K562 (cell line): Measurements from ENCODE around the gene CCDC106. TPM values are rescaled to one million over a fixed set of nuclear protein-coding genes. Genes with fewer than 3 reads are reported as not detected.

Experiments used
- BRF1 ChIP-seq: IDR thresholded peaks from 3 replicates; pipeline ENCODE4 v1.6.1; 2011; ENCODE audit warnings: borderline replicate concordance, mild to moderate bottlenecking; ENCODE audit not compliant: insufficient read length; ENCODE audit errors: extremely low read depth
- ERF ChIP-seq: fragments of 450-650 bp; formaldehyde crosslinking; IDR thresholded peaks from 2 replicates; pipeline ENCODE4 v1.4.0; 2020; ENCODE audit warnings: mild to moderate bottlenecking, mixed read lengths
- ESRRA ChIP-seq: fragments of 450-650 bp; IDR thresholded peaks from 2 replicates; pipeline ENCODE4 v1.6.1; 2014; ENCODE audit warnings: low read depth, mild to moderate bottlenecking, moderate library complexity, borderline replicate concordance
- FOXA1 ChIP-seq: fragments of 450-650 bp; IDR thresholded peaks from 2 replicates; pipeline ENCODE4 v1.6.1; 2016; ENCODE audit warnings: mild to moderate bottlenecking, borderline replicate concordance
- GTF2B ChIP-seq: IDR thresholded peaks from 2 replicates; pipeline ENCODE4 v1.6.1; 2011; ENCODE audit not compliant: insufficient read length; ENCODE audit errors: extremely low read depth
- HMGN3 ChIP-seq: IDR thresholded peaks from 2 replicates; pipeline ENCODE4 v1.6.1; 2011; ENCODE audit warnings: borderline replicate concordance, low read depth, mild to moderate bottlenecking, mixed read lengths, low read length; ENCODE audit not compliant: insufficient read length; ENCODE audit errors: extremely low read depth
- HOXB6 ChIP-seq: fragments of 250-450 bp; sonication (Bioruptor Pico); IDR thresholded peaks from 2 replicates; pipeline ENCODE4 v1.5.1; 2022; ENCODE audit warnings: mild to moderate bottlenecking, borderline replicate concordance
- KLF16 ChIP-seq: IDR thresholded peaks from 2 replicates; pipeline ENCODE4 v1.6.1; 2016; ENCODE audit warnings: antibody characterized with exemption
- MCM5 ChIP-seq: fragments of 450-650 bp; IDR thresholded peaks from 2 replicates; pipeline ENCODE4 v1.6.1; 2016; ENCODE audit warnings: low read depth
- MNT ChIP-seq, 2 experiments: fragments of 450-650 bp; conservative IDR thresholded peaks; 2 replicates each; pipeline ENCODE4 v1.6.1; 2017; ENCODE audit warnings: mild to moderate bottlenecking in 2 of 2, moderate library complexity in 2 of 2
- POLR3A ChIP-seq: IDR thresholded peaks from 2 replicates; pipeline ENCODE4 v1.6.1; 2011; ENCODE audit warnings: borderline replicate concordance, mild to moderate bottlenecking, moderate library complexity; ENCODE audit not compliant: insufficient read length, insufficient read depth; ENCODE audit errors: extremely low read depth
- RBM39 ChIP-seq: fragments of 200-400 bp; formaldehyde crosslinking; optimal IDR thresholded peaks from 2 replicates; pipeline ENCODE3; 2018; ENCODE audit warnings: low read depth, low read length
- SAFB2 ChIP-seq: fragments of 200-400 bp; formaldehyde crosslinking; IDR thresholded peaks from 2 replicates; pipeline ENCODE4 v1.6.1; 2018; ENCODE audit warnings: borderline replicate concordance, low read length, low read depth, moderate library complexity; ENCODE audit not compliant: severe bottlenecking
- SMAD4 ChIP-seq: fragments of 250-450 bp; sonication (Bioruptor Pico); conservative IDR thresholded peaks from 2 replicates; pipeline ENCODE4 v1.8.0; 2021; ENCODE audit warnings: inconsistent platforms, mild to moderate bottlenecking, moderate library complexity
- SNIP1 ChIP-seq: fragments of 450-650 bp; IDR thresholded peaks from 2 replicates; pipeline ENCODE4 v1.7.1; 2017; ENCODE audit warnings: low read depth, mild to moderate bottlenecking
- TCFL5 ChIP-seq: fragments of 250-450 bp; sonication (Bioruptor Pico); conservative IDR thresholded peaks from 2 replicates; pipeline ENCODE4 v1.6.1; 2021; ENCODE audit warnings: mild to moderate bottlenecking, moderate library complexity, matching md5 sums
- ZNF165 ChIP-seq: fragments of 250-450 bp; sonication (Bioruptor Pico); IDR thresholded peaks from 2 replicates; pipeline ENCODE4 v1.4.0; 2020; ENCODE audit warnings: borderline replicate concordance
- ZNF23 ChIP-seq: fragments of 250-450 bp; sonication (Bioruptor Pico); IDR thresholded peaks from 2 replicates; pipeline ENCODE4 v1.4.0; 2020; ENCODE audit warnings: mild to moderate bottlenecking
- ZNF24 ChIP-seq: fragments of 450-650 bp; IDR thresholded peaks from 2 replicates; pipeline ENCODE4 v1.6.1; 2016
- ZNF586 ChIP-seq: fragments of 450-650 bp; formaldehyde crosslinking; conservative IDR thresholded peaks from 2 replicates; pipeline ENCODE4 v1.4.0; 2020; ENCODE audit warnings: mild to moderate bottlenecking, moderate library complexity
- ZNF830 ChIP-seq: fragments of 250-450 bp; sonication (Bioruptor Pico); IDR thresholded peaks from 2 replicates; pipeline ENCODE4 v1.5.0; 2021; ENCODE audit warnings: mild to moderate bottlenecking
- polyA plus RNA-seq, 8 experiments: library from polyadenylated mRNA; depleted of rRNA in 4 of 8; stranded (reverse) in 5 of 8; unstranded in 3 of 8; fragments of >200 nt; fragmentation: Nextera tagmentation in 2 of 8; fragmentation: Illumina TruSeq in 1 of 8; extraction: Ambion mirVana in 2 of 8; extraction: Trizol in 1 of 8; gene quantifications; 2 replicates each; pipeline versions ENCODE4 v1.2.1 to v1.2.3, GENCODE V29; 2011 to 2014; ENCODE audit warnings: inconsistent platforms in 1 of 8, missing spikeins in 1 of 8
- total RNA-seq, 7 experiments: library from RNA; depleted of rRNA in 6 of 7; stranded (reverse); fragments of >200 nt in 6 of 7; fragmentation: Illumina TruSeq in 2 of 7; extraction: Trizol in 2 of 7; gene quantifications; 2 replicates each; pipeline versions ENCODE4 v1.2.1 to v1.2.3, GENCODE V29; 2011 to 2021; ENCODE audit warnings: low replicate concordance in 1 of 7
- TF ChIP-seq, protein P1 (sequence below), 2 experiments: IDR thresholded peaks; 2 replicates each; pipeline ENCODE4 v1.6.1; 2012; ENCODE audit warnings: improper control_type of control experiment in 2 of 2, low read depth in 2 of 2, low read length in 2 of 2, borderline replicate concordance in 1 of 2

CCDC106 gene
- total and polyA plus RNA-seq, 9 of the 15 experiments (the other 6 are each of a cell fraction or from before 2014, with no cell fraction given): 0.10 to 27.5 (median 15.0) TPM; not detected in 1

- TF ChIP-seq, protein P1, sequence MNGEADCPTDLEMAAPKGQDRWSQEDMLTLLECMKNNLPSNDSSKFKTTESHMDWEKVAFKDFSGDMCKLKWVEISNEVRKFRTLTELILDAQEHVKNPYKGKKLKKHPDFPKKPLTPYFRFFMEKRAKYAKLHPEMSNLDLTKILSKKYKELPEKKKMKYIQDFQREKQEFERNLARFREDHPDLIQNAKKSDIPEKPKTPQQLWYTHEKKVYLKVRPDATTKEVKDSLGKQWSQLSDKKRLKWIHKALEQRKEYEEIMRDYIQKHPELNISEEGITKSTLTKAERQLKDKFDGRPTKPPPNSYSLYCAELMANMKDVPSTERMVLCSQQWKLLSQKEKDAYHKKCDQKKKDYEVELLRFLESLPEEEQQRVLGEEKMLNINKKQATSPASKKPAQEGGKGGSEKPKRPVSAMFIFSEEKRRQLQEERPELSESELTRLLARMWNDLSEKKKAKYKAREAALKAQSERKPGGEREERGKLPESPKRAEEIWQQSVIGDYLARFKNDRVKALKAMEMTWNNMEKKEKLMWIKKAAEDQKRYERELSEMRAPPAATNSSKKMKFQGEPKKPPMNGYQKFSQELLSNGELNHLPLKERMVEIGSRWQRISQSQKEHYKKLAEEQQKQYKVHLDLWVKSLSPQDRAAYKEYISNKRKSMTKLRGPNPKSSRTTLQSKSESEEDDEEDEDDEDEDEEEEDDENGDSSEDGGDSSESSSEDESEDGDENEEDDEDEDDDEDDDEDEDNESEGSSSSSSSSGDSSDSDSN (IDR thresholded peaks at IDR 0.05; ENCODE audit: borderline replicate concordance in 1 of 2, low read depth in 2 of 2, low read length in 2 of 2): peak; percentile 62 to 70; a peak in 3 of 4 replicates
- no peak for TF ChIP-seq KLF16
- TF ChIP-seq BRF1: no peak
- TF ChIP-seq ZNF23 (CRISPR knock-in tag): no peak; the same call in 1 of the 2 replicates
- no peak; the same call in 1 of the 2 replicates for TF ChIP-seq SMAD4 (CRISPR knock-in tag)
- no peak for TF ChIP-seq ERF
- no peak for TF ChIP-seq ZNF830 (CRISPR knock-in tag)
- no peak for TF ChIP-seq FOXA1
- TF ChIP-seq HMGN3: no peak
- TF ChIP-seq POLR3A: no peak
- no peak for TF ChIP-seq RBM39
- no peak for TF ChIP-seq ZNF586 (CRISPR knock-in tag)
- TF ChIP-seq HOXB6 (CRISPR knock-in tag): no peak
- no peak for TF ChIP-seq MCM5
- TF ChIP-seq SAFB2: no peak
- no peak for TF ChIP-seq ZNF165 (CRISPR knock-in tag)
- TF ChIP-seq ZNF24: no peak
- no peak for TF ChIP-seq ESRRA
- TF ChIP-seq SNIP1: no peak
- TF ChIP-seq TCFL5 (CRISPR knock-in tag): no peak
- no peak for TF ChIP-seq MNT (conservative IDR thresholded peaks at IDR 0.05)
- TF ChIP-seq GTF2B: no peak
These were observed 7.2 kb upstream of the CCDC106 start, which contains the start of gene ZNF580 (continued) for GRCh38 chr19:55640577-55641425.
